Right ventricle myocardium superior (tissue), 1 donor: ENCODE results near the gene AXIN2. TPM values are rescaled to one million over a fixed set of nuclear protein-coding genes. Genes with fewer than 3 reads are reported as not detected.
A peak's percentile ranks its signal among the peaks of the same experiment; 100 is the strongest.

Experiments used
- ATAC-seq: fragments of 200-7000 bp; cut with Tn5 transposase; one replicate; pipeline ENCODE4 v1.9.1; 2020; ENCODE audit warnings: mild to moderate bottlenecking; ENCODE audit not compliant: poor library complexity
- DNase-seq: peaks from one replicate; pipeline ENCODE4 v3.0.0-alpha.2; 2020
- intact Hi-C: fragments of 100-400 bp; cut with DNase I; formaldehyde crosslinking; loops from one replicate; pipeline ENCODE4 v1.11.2; 2022
- long read RNA-seq: library from polyadenylated mRNA; unstranded; transcript quantifications from one replicate; pipeline ENCODE4 v2.0.0, GENCODE V29; 2021
- total RNA-seq: library from RNA; stranded (reverse); fragmentation: NEBNext Ultra II Directional; extraction: Animal tissue kit (Norgen Biotek cat#: 25700); gene quantifications from one replicate; pipeline ENCODE4 v1.2.1, GENCODE V29; 2021
- donor health status: DM: no; HTN: yes; CAD: no; lungs with severe emphysema.

AXIN2 gene
- 20.7 TPM for total RNA-seq
- long read RNA-seq, full-length matches to known transcripts: 2 of 15 reads
- long read RNA-seq, partial matches to known transcripts: 11 of 15 reads
- long read RNA-seq, other reads (novel, unspliced or antisense): 2 of 15 reads

DNA sequence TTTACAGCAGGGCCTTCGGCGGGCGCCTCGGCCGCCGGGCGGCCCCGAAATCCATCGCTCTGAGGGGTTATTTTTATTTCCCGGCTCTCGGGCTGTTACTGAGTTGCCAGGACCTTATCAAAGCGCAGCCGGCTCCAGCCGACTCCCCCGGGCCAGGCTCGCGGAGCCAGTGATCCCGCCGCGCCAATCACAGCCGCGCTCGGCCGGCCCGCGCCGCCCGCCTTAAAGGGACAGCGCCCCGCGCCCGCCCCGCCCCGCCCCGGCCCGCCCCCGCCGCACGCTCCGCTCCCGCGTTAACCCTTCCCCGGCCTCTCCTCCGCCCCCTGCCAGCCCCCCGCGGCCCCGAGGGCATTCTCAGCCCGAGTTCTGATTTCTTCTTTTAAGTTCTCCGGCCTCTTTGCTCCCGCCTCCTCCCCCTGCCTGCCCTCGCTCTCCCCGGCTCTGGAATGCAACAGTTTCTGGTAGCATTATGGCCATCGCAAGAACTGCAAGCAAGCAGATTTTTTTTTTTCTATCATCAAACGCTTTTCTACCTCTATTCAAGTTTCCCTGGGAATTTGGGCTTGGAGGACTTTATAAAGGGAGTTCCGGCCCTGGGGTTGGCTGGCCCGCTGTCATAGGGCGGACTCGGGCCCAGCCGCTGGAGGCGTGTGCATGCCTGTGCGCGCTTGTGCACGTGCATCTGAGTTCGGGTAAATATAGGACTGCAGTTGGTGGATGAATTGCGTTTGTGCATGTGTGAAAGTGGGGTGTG lies at the start of gene AXIN2:
AXIN2 (minus strand) TSS at position 197 of the 754 bp plus-strand sequence. CDS start 3,028 bp downstream, outside the sequence.
- DNase-seq (peak; percentile 95), ATAC-seq (peak; percentile 85)
- intact Hi-C loops: loop anchor here (10.0 kb wide), 1 partner anchor 613 kb away; no protein-coding TSS in a partner anchor

DNA sequence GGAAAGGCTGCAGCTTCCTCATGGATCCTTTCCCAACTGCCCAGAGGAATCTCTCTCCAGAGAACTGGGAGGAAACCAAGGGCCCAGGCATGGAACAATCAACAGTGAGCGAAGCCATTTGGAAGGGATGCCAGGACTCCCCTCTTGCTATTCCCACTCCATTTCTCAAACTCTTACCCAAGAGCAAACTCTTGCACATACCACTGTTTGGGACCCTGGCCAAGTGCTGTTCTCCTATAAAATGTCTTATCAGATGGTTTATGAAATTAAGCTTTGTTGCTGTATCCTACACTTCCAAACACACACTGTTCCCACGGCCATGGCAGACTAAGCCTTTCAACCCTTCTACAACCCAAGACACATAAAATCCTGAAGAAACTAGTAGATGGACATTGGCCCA lies 48.3 kb upstream of the AXIN2 start:
- DNase-seq (no peak), ATAC-seq (no peak)
- intact Hi-C loops: no loop called here

DNA sequence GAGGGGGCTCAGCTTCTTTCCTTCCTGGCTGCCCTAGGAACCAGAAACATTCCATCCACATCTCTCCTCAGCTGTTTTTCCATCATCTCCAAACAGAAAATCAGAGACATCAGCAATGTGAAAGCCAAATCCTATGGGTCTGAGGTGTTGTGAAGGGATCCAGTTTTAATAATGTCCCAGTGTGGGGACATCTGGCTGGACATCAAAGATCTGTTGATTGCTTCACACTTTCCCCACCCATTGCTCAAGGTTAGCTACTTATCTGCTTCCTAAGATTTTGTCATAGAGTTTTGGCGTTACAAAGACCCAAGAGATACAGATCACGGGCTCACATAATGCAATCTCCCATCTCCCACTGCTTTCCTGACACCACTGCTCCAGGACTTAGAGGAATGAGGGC lies 47.8 kb upstream of the AXIN2 start:
- intact Hi-C loops: no loop called here
- ATAC-seq (no peak), DNase-seq (no peak)

DNA sequence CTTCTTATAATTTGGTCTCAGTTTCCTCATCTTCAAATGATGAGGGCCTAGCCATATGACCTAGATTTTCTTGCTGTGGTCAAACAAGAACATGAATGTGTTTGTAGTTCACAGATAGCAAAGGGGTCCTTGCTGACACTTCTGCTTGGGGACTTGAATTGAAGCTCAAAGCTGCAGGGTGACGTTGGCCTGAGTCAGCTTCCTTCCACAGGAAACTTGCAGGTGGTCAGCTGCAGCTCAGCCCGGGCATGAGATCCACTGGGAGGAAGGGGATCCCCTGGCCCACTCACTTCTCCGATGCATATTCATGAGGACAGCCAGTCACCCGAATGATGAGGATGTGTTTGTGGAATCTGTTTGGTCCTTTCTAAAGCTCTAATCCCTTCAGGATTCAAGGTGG lies 42.6 kb upstream of the AXIN2 start:
- no peak for DNase-seq
- ATAC-seq: no peak
- intact Hi-C loops: no loop called here

DNA sequence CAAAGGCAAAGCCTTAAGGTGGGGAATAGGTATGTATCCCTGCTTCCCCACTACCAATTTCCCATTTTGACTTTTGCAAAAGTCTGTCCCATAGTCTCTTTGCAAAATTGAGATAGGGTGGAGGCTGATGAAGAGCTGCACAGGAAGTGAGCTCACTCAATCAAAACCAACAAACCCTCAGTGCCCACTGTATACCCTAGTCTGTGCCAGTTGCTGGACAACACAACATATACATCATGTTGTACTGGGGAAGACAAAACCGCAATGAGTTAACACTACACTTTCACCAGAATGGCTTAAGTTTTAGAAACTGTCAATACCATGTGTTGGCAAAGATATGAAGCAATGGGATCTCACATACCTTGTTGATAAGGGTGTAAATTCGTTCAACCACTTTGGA lies 40.4 kb upstream of the AXIN2 start:
- no peak for ATAC-seq
- intact Hi-C loops: no loop called here

DNA sequence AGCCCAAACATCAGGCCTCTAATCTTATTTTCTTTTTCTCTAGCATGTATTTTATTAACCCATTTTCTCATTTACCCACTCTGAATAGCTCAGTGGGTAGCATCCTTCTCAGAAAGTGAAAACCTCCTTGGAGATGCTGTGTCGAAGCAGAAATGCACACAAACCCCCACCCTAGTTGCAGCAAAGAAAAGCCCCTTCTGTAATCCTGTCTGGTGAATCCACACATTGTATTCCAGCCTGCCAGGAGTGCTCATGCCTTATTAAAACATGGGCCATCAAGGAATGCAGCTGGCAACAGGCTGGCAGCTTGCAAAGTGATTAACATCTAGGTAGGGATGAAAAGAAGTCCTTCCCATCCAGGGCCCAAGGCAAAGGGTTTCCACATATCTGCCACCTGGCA lies 39.7 kb upstream of the AXIN2 start:
- no peak for ATAC-seq
- DNase-seq: no peak
- intact Hi-C loops: no loop called here

More for the DNA sequence above, 40.4 kb upstream of the AXIN2 start:
- no peak for DNase-seq

DNA sequence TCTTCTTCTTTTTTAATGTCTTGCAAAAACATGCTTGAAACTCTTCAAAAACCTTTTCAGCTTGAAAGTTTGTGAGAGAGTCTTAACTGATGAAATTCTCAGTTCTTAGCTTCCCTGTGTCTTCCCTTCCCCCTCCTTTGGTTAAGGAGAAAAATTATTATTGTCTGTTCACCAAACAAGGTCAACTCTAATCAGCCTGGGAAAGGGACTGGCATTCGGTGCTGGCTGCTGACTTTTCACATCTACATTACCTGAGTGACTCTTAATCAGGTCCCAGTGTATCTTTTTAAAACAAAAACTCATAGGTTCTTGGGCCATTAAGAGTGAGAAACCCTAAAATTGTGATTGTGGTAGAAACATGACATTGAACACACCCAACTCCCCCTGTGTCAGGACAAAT lies 39.1 kb upstream of the AXIN2 start:
- DNase-seq (no peak), ATAC-seq (no peak)
- intact Hi-C loops: no loop called here

DNA sequence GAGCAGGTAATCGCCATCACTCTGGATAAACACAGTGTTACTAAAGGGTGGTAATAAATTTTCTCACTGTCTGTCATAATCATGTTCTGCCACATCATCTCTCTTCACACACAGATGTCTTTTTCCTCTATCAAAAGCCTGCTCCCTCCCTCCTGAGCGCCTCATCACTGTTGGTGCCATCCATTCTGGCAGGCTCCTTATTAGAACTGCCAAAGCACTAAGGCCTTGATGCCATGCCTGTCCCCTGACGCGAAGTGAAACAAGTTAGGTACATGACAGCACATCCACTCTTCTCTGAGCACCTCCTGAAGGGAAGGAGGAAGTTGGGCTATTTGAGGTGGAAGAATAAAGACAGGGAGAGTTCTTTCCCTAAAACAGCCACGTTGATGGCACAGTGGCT lies 38.2 kb upstream of the AXIN2 start:
- intact Hi-C loops: no loop called here
- ATAC-seq (peak; percentile 20), DNase-seq (no peak)

GRCh38 chr17:65598746-65599145 lies 37.3 kb upstream of the AXIN2 start:
- intact Hi-C loops: no loop called here
- no peak for DNase-seq
- no peak for ATAC-seq

DNA sequence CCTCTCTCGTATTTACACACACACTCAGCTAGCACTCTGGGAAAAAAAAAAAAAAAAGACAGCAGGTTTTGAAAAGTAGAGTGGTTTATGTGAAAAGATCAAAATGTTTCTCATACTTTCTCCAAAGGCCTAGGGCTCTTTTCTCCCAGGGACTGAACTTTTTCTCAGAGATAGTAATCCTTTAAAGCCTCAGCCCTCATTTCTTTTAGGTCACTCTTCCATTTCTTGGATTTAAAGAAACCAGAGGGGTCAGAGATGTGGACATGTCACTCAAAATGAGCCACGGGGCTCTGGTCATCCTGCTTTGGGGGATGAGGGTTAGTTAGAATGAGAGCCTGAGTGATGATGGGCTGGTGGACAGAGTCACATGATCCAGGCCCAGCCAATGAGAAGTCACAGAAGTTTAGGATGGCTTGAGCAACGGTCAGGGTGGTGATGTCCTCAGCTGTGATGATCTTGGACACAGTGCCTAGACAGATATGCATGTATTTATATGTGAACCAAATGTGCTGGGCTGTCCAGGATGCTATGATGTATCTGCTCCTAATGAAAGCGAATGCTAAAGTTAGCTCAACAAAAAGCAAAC lies 33.7 kb upstream of the AXIN2 start:
- ATAC-seq (no peak), DNase-seq (no peak)
- intact Hi-C loops: no loop called here

DNA sequence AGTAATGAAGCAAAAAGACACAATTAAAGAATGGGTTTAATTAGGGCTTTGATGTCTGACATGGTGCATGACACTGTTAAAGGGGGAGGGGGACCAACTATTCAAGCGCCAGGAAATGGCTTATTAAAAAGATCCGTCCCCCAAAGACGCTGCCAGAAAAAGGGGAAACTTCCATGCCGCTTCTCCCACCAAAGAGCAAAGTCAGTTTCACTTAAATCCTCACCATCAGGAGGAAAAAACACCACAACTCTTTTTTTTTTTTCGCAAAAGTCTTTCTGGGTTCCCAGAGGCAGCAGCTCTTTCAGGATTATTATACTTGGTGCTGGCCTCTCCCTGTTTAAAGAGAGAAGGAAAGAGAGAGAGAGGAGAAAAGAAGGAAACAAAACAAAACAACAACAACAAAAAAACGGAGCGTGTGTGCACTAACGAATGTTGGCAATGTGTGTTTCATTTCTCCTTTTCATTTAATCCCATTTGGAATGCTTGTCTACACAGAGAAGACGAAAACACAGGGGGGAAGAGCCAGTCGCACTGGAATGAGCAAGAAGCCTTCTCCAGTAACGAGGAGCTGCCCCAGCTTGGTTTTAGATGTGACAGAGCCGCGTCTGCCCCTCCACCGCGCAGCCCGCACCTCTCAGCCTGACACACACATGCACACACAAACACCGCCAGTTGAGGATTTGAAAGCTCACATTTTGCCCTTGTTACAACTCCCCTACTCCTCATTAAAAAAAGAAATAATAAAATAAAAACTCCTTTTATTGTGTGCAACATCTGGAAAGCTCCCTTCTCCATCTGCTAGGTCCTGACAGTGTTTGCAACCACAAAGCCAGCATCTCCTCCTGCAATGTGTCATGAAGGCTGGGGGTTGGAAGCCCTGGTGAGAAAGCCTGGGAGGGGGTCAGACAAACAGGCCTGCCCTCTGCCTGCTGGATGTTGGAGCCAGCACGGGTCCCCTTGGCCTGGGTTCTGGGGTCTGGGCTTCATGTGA lies 32.7 kb upstream of the AXIN2 start:
- DNase-seq (no peak), ATAC-seq (no peak)
- intact Hi-C loops: no loop called here

GRCh38 chr17:65593092-65593854 lies 31.8 kb upstream of the AXIN2 start:
- ATAC-seq: no peak
- intact Hi-C loops: no loop called here
- DNase-seq: no peak

- intact Hi-C loops: no loop called here
- ATAC-seq (no peak), DNase-seq (no peak)
These were observed 30.9 kb upstream of the AXIN2 start for GRCh38 chr17:65592125-65592965.

GRCh38 chr17:65589321-65589720 lies 27.9 kb upstream of the AXIN2 start:
- no peak for ATAC-seq
- peak; percentile 6 for DNase-seq
- intact Hi-C loops: no loop called here

DNA sequence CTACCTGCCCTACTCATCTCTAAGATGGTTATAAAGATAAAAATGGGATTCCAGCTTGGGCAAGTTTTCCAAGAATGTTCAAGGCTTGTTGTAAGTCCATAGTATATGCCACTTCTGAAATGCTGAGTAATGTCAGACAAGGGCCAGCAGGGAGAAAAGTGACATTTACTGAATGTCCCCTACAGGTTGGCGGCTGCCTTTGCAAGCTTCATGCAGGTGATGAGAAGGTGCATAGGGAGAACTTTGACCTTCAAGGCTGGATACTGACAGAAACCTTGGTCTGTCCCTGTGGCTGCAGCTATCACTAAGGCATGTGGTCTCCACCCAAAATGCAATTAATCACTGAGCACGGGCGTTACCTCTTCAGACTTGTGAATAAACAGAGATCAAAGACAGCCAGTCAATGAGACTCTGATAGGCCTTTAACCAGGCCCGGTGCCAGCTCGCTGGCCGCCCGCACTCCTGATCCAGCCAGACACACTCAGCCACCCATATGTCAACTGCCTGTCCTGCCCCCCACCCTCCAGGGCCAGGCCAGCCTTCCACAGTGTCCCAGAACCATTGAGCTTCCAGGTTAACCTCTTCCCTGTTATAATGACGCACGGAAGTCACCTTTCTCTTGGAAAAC lies 26.8 kb upstream of the AXIN2 start:
- DNase-seq: peak; percentile 66
- intact Hi-C loops: no loop called here
- ATAC-seq: peak; percentile 77

DNA sequence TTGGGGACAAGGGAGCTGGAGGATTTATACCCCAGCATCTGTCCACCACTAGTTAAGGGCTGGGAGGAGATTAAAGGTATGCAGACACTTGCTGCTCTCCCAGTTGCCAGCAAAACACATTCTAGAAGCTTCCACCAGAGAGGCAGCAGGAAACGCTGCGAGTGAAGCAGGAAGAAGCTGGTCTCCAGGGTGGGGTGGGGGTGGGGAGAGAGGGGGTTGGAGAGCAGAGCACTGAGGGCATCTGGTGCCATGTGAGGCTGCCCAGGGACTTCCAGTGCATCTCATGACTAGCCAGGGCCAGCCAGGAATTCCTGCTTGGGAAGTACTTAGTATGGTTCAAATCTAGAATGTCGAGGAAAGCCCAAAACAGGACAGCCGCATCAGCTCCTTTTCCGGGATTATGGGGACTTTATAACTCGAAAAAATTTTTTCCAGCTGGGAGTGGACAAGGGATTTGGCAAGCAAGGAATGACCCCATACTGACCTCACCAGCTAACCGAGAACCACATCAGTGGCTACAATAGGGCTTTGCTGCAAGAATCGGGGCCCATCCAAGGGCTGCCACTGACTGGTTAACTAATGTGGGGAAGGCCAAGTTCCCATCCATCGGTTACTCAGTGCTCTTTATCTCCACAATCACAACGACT lies 26.2 kb upstream of the AXIN2 start:
- intact Hi-C loops: no loop called here
- peak; percentile 46 for DNase-seq
- peak; percentile 34 for ATAC-seq

GRCh38 chr17:65586899-65587298 lies 25.5 kb upstream of the AXIN2 start:
- DNase-seq (peak; percentile 6), ATAC-seq (no peak)
- intact Hi-C loops: no loop called here
